GM12872 (cell line): ENCODE data around the gene UBE3A.

Experiments used
- TF ChIP-seq, protein P1 (sequence below): IDR thresholded peaks from 3 replicates; pipeline ENCODE4 v1.5.1; 2011; ENCODE audit warnings: low read depth, mild to moderate bottlenecking, low read length, moderate library complexity; ENCODE audit not compliant: insufficient read depth

UBE3A gene

DNA sequence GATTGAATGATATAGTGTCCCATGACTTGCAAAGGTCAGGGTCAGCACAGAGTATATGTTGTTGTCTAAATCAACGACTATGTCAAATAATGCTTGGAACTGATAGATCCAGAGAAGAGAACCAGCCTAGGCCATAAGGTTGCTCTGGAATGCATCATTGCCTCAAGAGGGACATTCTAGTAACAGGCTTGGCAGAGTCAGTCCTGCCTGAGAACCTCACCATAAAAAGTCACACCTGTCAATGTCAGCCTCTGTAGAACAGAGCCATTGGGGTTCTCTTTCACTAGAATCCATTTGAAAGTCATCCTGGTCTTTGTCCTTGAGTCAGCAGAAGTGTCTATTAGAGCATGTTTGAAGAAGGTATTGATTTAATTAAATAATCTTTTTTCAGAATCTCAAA is 31.4 kb upstream of the UBE3A start:
- TF ChIP-seq, protein P1, sequence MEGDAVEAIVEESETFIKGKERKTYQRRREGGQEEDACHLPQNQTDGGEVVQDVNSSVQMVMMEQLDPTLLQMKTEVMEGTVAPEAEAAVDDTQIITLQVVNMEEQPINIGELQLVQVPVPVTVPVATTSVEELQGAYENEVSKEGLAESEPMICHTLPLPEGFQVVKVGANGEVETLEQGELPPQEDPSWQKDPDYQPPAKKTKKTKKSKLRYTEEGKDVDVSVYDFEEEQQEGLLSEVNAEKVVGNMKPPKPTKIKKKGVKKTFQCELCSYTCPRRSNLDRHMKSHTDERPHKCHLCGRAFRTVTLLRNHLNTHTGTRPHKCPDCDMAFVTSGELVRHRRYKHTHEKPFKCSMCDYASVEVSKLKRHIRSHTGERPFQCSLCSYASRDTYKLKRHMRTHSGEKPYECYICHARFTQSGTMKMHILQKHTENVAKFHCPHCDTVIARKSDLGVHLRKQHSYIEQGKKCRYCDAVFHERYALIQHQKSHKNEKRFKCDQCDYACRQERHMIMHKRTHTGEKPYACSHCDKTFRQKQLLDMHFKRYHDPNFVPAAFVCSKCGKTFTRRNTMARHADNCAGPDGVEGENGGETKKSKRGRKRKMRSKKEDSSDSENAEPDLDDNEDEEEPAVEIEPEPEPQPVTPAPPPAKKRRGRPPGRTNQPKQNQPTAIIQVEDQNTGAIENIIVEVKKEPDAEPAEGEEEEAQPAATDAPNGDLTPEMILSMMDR, result no peak

- TF ChIP-seq, protein P1, result no peak
Observed at GRCh38 chr15:25469377-25469776, 30.6 kb upstream of the UBE3A start.

GRCh38 chr15:25468611-25469010 is 29.8 kb upstream of the UBE3A start:
- TF ChIP-seq, protein P1, result no peak

DNA sequence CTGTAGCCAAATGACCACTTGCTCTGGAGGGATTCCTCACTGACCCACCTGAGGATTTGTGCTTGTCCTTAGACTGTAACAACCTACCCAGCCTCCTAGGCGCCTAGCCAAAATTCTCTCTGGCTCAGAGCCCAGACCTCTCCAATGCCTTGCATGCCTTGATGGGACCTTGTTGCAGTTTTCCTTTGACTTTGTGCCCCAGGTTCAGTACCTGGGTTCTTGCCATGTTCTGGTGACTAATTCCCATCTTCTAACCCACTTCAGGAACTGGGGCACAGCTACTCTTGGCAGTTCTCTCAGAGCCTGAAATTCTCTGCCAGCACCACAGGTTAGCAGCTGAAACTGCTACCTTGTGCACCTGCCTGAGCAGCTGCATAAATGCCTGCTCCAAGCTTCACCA is 27.0 kb upstream of the UBE3A start:
- TF ChIP-seq, protein P1, result no peak

- TF ChIP-seq, protein P1, result no peak
Observed at GRCh38 chr15:25464784-25465183, 26.0 kb upstream of the UBE3A start.

DNA sequence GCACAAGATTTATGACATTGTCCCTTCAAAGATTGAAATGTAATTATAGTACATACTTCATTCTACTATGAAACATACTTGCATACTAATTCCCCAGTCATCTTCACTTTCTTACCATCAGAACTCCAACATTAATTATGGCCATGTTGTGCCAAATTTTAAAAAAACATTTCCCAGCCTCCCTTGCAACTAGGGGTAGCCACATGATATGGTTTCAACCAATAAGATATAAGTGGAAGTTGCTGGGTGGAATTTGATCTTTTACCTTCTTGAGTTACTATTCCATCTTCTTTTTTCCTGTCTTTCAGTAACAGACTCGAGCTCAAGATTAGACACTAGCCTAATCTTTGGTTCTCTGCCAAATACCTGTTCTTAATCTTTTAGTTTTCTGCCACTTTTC is 25.6 kb upstream of the UBE3A start:
- TF ChIP-seq, protein P1, result no peak

- TF ChIP-seq, protein P1, result no peak
Observed at GRCh38 chr15:25456196-25456595, 17.4 kb upstream of the UBE3A start.

DNA sequence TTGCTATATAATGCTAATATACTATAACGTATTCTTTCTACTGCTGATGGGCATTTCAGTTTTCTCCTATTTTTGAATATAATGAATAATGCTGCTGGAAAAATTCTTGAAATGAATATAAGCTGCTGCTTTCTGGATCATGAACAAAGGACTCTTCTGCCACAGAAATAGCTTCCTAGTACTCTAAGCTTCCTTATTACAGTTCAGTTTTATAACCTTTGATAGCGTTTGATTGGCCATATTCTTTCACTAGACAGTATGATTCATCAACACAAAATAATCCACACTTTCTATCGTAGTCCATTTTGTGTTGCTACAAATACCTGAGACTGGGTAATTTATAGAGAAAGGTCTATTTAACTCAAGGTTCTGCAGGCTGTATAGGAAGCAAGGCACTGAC is 16.4 kb upstream of the UBE3A start:
- TF ChIP-seq, protein P1, result no peak
